ENCODE data around the gene LRRC43. TPM values are rescaled to one million over a fixed set of nuclear protein-coding genes. Genes with fewer than 3 reads are reported as not detected.

The LRRC43 gene
- total and polyA plus RNA-seq, 2 experiments from 2014 or later, result 0.45 TPM; not detected in 1

GRCh38 chr12:122245553-122245952 is 62.6 kb downstream of the LRRC43 start:
- no peak for DNase-seq (ENCODE audit: low spot score)
- H3K27ac Mint-ChIP-seq, result no peak overlapping the region

DNA sequence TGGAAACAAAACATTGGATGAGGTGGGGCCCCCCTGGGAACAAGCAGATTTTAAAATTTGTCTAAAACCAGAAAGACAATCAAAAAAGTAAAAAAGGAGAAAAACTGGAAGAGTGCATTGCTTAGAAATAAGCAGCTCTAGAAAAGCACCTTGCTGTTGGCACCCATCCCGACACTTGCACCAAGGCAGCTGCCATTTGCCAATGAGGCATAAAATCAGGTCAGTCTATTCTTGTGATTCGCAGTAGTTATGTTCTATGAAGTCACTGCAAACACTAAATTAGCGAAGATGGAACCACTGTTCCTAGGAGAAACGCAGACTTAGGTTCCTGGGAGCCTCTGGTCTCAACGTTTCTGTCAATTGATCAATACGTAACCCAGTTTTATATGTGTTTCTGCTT is 67.1 kb downstream of the LRRC43 start:
- Histone ChIP-seq H4K20me1 (replicated peaks; ENCODE audit: insufficient read depth) (no peaks in the 10 kb centered on the region; the same call in none of the 2 replicates), H3F3A (replicated peaks; ENCODE audit: low read depth) (0 out of 2 replicates have a peak, but pooled peaks cover 3% of the 10 kb centered on the region), H3K27ac (ENCODE audit: low read depth) (no peak overlapping the region), H3K79me2 (replicated peaks; ENCODE audit: insufficient read depth) (0 out of 2 replicates have a peak, but pooled peaks cover 7% of the 10 kb centered on the region), H3K36me3 (ENCODE audit: insufficient read depth) (0 out of 2 replicates have a peak, but pooled peaks cover 3% of the 10 kb centered on the region), H3K4me1 (ENCODE audit: insufficient read depth) (no peaks in the 10 kb centered on the region), H3K4me3 (no peak overlapping the region), H3K4me2 (no peak overlapping the region), H3K27me3 (ENCODE audit: insufficient read depth) (no peaks in the 10 kb centered on the region), H3K9me2 (ENCODE audit: insufficient read depth) (no peaks in the 10 kb centered on the region), H2AFZ (no peak overlapping the region)
- ATAC-seq (no peak), DNase-seq (ENCODE audit: low spot score) (no peak)
- no peak overlapping the region for H3K4me3 Mint-ChIP-seq
- H3K36me3 Mint-ChIP-seq (ENCODE audit: low read depth), result peaks cover 9% of the 10 kb centered on the region
- no peak overlapping the region for H3K27ac Mint-ChIP-seq
- no peaks in the 10 kb centered on the region for H3K9me3 Mint-ChIP-seq
- no peaks in the 10 kb centered on the region for H3K4me1 Mint-ChIP-seq
- H3K27me3 Mint-ChIP-seq (ENCODE audit: insufficient read depth, low read depth, poor library complexity), result peaks cover 4% of the 10 kb centered on the region
- TF ChIP-seq ETS1 (IDR thresholded peaks at IDR 0.05), result no peak
- no peak for TF ChIP-seq EZH2phosphoT487 (IDR thresholded peaks at IDR 0.05; ENCODE audit: unreplicated experiment)
- TF ChIP-seq EZH2 (IDR thresholded peaks at IDR 0.05; ENCODE audit: low read depth, unreplicated experiment), result no peak
- TF ChIP-seq ZNF114 (CRISPR knock-in tag; IDR thresholded peaks at IDR 0.05), result no peak
- TF ChIP-seq, protein P1, sequence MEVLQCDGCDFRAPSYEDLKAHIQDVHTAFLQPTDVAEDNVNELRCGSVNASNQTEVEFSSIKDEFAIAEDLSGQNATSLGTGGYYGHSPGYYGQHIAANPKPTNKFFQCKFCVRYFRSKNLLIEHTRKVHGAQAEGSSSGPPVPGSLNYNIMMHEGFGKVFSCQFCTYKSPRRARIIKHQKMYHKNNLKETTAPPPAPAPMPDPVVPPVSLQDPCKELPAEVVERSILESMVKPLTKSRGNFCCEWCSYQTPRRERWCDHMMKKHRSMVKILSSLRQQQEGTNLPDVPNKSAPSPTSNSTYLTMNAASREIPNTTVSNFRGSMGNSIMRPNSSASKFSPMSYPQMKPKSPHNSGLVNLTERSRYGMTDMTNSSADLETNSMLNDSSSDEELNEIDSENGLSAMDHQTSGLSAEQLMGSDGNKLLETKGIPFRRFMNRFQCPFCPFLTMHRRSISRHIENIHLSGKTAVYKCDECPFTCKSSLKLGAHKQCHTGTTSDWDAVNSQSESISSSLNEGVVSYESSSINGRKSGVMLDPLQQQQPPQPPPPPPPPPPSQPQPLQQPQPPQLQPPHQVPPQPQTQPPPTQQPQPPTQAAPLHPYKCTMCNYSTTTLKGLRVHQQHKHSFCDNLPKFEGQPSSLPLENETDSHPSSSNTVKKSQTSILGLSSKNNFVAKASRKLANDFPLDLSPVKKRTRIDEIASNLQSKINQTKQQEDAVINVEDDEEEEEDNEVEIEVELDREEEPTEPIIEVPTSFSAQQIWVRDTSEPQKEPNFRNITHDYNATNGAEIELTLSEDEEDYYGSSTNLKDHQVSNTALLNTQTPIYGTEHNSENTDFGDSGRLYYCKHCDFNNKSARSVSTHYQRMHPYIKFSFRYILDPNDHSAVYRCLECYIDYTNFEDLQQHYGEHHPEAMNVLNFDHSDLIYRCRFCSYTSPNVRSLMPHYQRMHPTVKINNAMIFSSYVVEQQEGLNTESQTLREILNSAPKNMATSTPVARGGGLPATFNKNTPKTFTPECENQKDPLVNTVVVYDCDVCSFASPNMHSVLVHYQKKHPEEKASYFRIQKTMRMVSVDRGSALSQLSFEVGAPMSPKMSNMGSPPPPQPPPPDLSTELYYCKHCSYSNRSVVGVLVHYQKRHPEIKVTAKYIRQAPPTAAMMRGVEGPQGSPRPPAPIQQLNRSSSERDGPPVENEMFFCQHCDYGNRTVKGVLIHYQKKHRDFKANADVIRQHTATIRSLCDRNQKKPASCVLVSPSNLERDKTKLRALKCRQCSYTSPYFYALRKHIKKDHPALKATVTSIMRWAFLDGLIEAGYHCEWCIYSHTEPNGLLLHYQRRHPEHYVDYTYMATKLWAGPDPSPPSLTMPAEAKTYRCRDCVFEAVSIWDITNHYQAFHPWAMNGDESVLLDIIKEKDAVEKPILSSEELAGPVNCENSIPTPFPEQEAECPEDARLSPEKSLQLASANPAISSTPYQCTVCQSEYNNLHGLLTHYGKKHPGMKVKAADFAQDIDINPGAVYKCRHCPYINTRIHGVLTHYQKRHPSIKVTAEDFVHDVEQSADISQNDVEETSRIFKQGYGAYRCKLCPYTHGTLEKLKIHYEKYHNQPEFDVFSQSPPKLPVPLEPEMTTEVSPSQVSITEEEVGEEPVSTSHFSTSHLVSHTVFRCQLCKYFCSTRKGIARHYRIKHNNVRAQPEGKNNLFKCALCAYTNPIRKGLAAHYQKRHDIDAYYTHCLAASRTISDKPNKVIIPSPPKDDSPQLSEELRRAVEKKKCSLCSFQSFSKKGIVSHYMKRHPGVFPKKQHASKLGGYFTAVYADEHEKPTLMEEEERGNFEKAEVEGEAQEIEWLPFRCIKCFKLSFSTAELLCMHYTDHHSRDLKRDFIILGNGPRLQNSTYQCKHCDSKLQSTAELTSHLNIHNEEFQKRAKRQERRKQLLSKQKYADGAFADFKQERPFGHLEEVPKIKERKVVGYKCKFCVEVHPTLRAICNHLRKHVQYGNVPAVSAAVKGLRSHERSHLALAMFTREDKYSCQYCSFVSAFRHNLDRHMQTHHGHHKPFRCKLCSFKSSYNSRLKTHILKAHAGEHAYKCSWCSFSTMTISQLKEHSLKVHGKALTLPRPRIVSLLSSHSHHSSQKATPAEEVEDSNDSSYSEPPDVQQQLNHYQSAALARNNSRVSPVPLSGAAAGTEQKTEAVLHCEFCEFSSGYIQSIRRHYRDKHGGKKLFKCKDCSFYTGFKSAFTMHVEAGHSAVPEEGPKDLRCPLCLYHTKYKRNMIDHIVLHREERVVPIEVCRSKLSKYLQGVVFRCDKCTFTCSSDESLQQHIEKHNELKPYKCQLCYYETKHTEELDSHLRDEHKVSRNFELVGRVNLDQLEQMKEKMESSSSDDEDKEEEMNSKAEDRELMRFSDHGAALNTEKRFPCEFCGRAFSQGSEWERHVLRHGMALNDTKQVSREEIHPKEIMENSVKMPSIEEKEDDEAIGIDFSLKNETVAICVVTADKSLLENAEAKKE (CRISPR knock-in tag; IDR thresholded peaks at IDR 0.05), result no peak
- TF ChIP-seq JUNB (IDR thresholded peaks at IDR 0.05; ENCODE audit: unreplicated experiment), result no peak
- TF ChIP-seq CREB1 (CRISPR knock-in tag; IDR thresholded peaks at IDR 0.05; ENCODE audit: low read depth), result no peak

More at GRCh38 chr12:122245553-122245952, 62.6 kb downstream of the LRRC43 start:
- H3K36me3 ChIP-seq (ENCODE audit: insufficient read depth), result peaks cover 3% of the 10 kb centered on the region; the same call in 1 of the 2 replicates
- no peaks in the 10 kb centered on the region for H3K27me3 ChIP-seq (ENCODE audit: insufficient read depth)
- TF ChIP-seq EZH2phosphoT487 (IDR thresholded peaks at IDR 0.05; ENCODE audit: unreplicated experiment) (no peak), JUNB (IDR thresholded peaks at IDR 0.05; ENCODE audit: unreplicated experiment) (no peak), CREB1 (CRISPR knock-in tag; IDR thresholded peaks at IDR 0.05; ENCODE audit: low read depth) (no peak), CTCF (conservative IDR thresholded peaks at IDR 0.05; ENCODE audit: low read depth in 2 of 2) (no peak), ZNF114 (CRISPR knock-in tag; IDR thresholded peaks at IDR 0.05) (no peak)
- no peaks in the 10 kb centered on the region; the same call in 1 of the 2 replicates for H3K79me2 ChIP-seq (replicated peaks; ENCODE audit: insufficient read depth)
- no peaks in the 10 kb centered on the region for H3K4me1 Mint-ChIP-seq
- no peaks in the 10 kb centered on the region for H3K9me2 ChIP-seq (ENCODE audit: insufficient read depth)
- H3F3A ChIP-seq (replicated peaks; ENCODE audit: low read depth), result no peaks in the 10 kb centered on the region
- no peak overlapping the region for H3K4me3 Mint-ChIP-seq
- ATAC-seq, result no peak
- H3K27me3 Mint-ChIP-seq (ENCODE audit: insufficient read depth, low read depth, poor library complexity), result peaks cover 3% of the 10 kb centered on the region
- no peaks in the 10 kb centered on the region; the same call in 2 of the 3 replicates for H3K9me3 Mint-ChIP-seq
- no peaks in the 10 kb centered on the region; the same call in 1 of the 2 replicates for H4K20me1 ChIP-seq (replicated peaks; ENCODE audit: insufficient read depth)
- H3K4me3 ChIP-seq, result no peak overlapping the region
- H3K27ac ChIP-seq (ENCODE audit: low read depth), result no peak overlapping the region
- H2AFZ ChIP-seq, result no peak overlapping the region
- H3K4me1 ChIP-seq (ENCODE audit: insufficient read depth), result no peaks in the 10 kb centered on the region
- peaks cover 14% of the 10 kb centered on the region for H3K36me3 Mint-ChIP-seq (ENCODE audit: low read depth)
- no peak overlapping the region for H3K4me2 ChIP-seq

Data from GM23338 (cell line).